GM23338 (cell line): Measurements from ENCODE around the gene GRIN2C. TPM values are rescaled to one million over a fixed set of nuclear protein-coding genes. Genes with fewer than 3 reads are reported as not detected.

Experiments used
- ATAC-seq: fragments of 200-7000 bp; cut with Tn5 transposase; 3 replicates; pipeline ENCODE4 v1.9.1; 2020
- DNase-seq: peaks from one replicate; pipeline ENCODE4 v3.0.0-alpha.2; 2015; ENCODE audit warnings: low spot score
- H2AFZ ChIP-seq: fragments of 200-600 bp; sonication (generic); 2 replicates; pipeline ENCODE4 v1.8.0; 2016; ENCODE audit warnings: antibody characterized with exemption, mild to moderate bottlenecking, moderate library complexity
- H3F3A ChIP-seq: fragments of 200-600 bp; sonication (generic); replicated peaks from 2 replicates; pipeline ENCODE4 v1.8.0; 2017; ENCODE audit warnings: antibody characterized with exemption, mixed run types, low read depth
- H3K27ac ChIP-seq: fragments of 200-600 bp; sonication (generic); 2 replicates; pipeline ENCODE4 v1.6.1; 2016; ENCODE audit warnings: low read depth
- H3K27me3 ChIP-seq: fragments of 200-600 bp; sonication (generic); 2 replicates; pipeline ENCODE4 v1.8.0; 2016; ENCODE audit warnings: mild to moderate bottlenecking, mixed run types, moderate library complexity; ENCODE audit not compliant: insufficient read depth
- H3K36me3 ChIP-seq: fragments of 200-600 bp; sonication (generic); 2 replicates; pipeline ENCODE4 v1.8.0; 2016; ENCODE audit warnings: mild to moderate bottlenecking; ENCODE audit not compliant: insufficient read depth
- H3K4me1 ChIP-seq: fragments of 200-600 bp; sonication (generic); 2 replicates; pipeline ENCODE4 v1.8.0; 2016; ENCODE audit warnings: mild to moderate bottlenecking, moderate library complexity; ENCODE audit not compliant: insufficient read depth
- H3K4me2 ChIP-seq: fragments of 200-600 bp; sonication (generic); 2 replicates; pipeline ENCODE4 v1.7.1; 2017; ENCODE audit warnings: mixed run types
- H3K4me3 ChIP-seq: fragments of 200-600 bp; sonication (generic); 2 replicates; pipeline ENCODE4 v1.6.1; 2016; ENCODE audit warnings: mixed run types
- H3K79me2 ChIP-seq: fragments of 200-600 bp; sonication (generic); replicated peaks from 2 replicates; pipeline ENCODE4 v1.8.0; 2017; ENCODE audit warnings: mild to moderate bottlenecking; ENCODE audit not compliant: insufficient read depth
- H3K9me2 ChIP-seq: fragments of 200-600 bp; sonication (generic); 2 replicates; pipeline ENCODE4 v1.8.0; 2017; ENCODE audit not compliant: insufficient read depth
- H4K20me1 ChIP-seq: fragments of 200-600 bp; sonication (generic); replicated peaks from 2 replicates; pipeline ENCODE4 v1.8.0; 2017; ENCODE audit warnings: mild to moderate bottlenecking; ENCODE audit not compliant: insufficient read depth
- H3K27ac Mint-ChIP-seq: 2 replicates; pipeline ENCODE4 v1.8.0; 2020; ENCODE audit warnings: inconsistent platforms, mild to moderate bottlenecking, moderate library complexity, mixed read lengths
- H3K27me3 Mint-ChIP-seq: 3 replicates; pipeline ENCODE4 v1.8.0; 2022; ENCODE audit warnings: low read depth, mild to moderate bottlenecking, moderate library complexity, mixed read lengths, inconsistent platforms; ENCODE audit not compliant: insufficient read depth, poor library complexity
- H3K36me3 Mint-ChIP-seq: 3 replicates; pipeline ENCODE4 v1.8.0; 2021; ENCODE audit warnings: low read depth, mild to moderate bottlenecking, inconsistent platforms, moderate library complexity, mixed read lengths
- H3K4me1 Mint-ChIP-seq: 3 replicates; pipeline ENCODE4 v1.8.0; 2020; ENCODE audit warnings: mild to moderate bottlenecking, inconsistent platforms, mixed read lengths
- H3K4me3 Mint-ChIP-seq: 3 replicates; pipeline ENCODE4 v1.8.0; 2021; ENCODE audit warnings: moderate library complexity, mild to moderate bottlenecking, inconsistent platforms, mixed read lengths
- H3K9me3 Mint-ChIP-seq: 3 replicates; pipeline ENCODE4 v1.8.0; 2020; ENCODE audit warnings: moderate library complexity, mild to moderate bottlenecking, inconsistent platforms, mixed read lengths
- CREB1 ChIP-seq: fragments of 250-450 bp; sonication (Bioruptor Pico); IDR thresholded peaks from 2 replicates; pipeline ENCODE4 v1.5.0; 2020; ENCODE audit warnings: low read depth, mild to moderate bottlenecking, moderate library complexity
- CTCF ChIP-seq, 2 experiments: fragments of 200-600 bp in 1 of 2; sonication (generic) in 1 of 2; conservative IDR thresholded peaks; 2 replicates each; pipeline versions ENCODE4 v1.5.1 to v1.6.1; 2016 to 2017; ENCODE audit warnings: antibody characterized with exemption in 2 of 2, low read depth in 2 of 2, mild to moderate bottlenecking in 2 of 2, moderate library complexity in 1 of 2
- ETS1 ChIP-seq: IDR thresholded peaks from 2 replicates; pipeline ENCODE4 v1.6.1; 2016; ENCODE audit warnings: antibody characterized with exemption
- EZH2 ChIP-seq: fragments of 200-600 bp; sonication (generic); IDR thresholded peaks from one replicate; pipeline ENCODE4 v1.8.0; 2017; ENCODE audit warnings: antibody characterized with exemption, mild to moderate bottlenecking, low read depth; ENCODE audit not compliant: unreplicated experiment
- EZH2phosphoT487 ChIP-seq: fragments of 200-600 bp; sonication (generic); IDR thresholded peaks from one replicate; pipeline ENCODE4 v1.8.1; 2018; ENCODE audit warnings: antibody characterized with exemption; ENCODE audit not compliant: unreplicated experiment
- JUNB ChIP-seq: IDR thresholded peaks from one replicate; pipeline ENCODE4 v1.6.1; 2016; ENCODE audit warnings: antibody characterized with exemption; ENCODE audit not compliant: unreplicated experiment
- NANOG ChIP-seq: IDR thresholded peaks from 2 replicates; pipeline ENCODE4 v1.6.1; 2016; ENCODE audit warnings: antibody characterized with exemption, borderline replicate concordance
- POLR2AphosphoS5 ChIP-seq: IDR thresholded peaks from 2 replicates; pipeline ENCODE4 v1.6.1; 2016; ENCODE audit warnings: antibody characterized with exemption, low read depth
- STAT1 ChIP-seq: IDR thresholded peaks from one replicate; pipeline ENCODE4 v1.6.1; 2016; ENCODE audit warnings: antibody characterized with exemption; ENCODE audit not compliant: unreplicated experiment
- ZNF114 ChIP-seq: fragments of 250-450 bp; sonication (Bioruptor Pico); IDR thresholded peaks from 2 replicates; pipeline ENCODE4 v1.5.0; 2020; ENCODE audit warnings: mild to moderate bottlenecking, moderate library complexity
- ZNF331 ChIP-seq: fragments of 250-450 bp; sonication (Bioruptor Pico); IDR thresholded peaks from 2 replicates; pipeline ENCODE4 v1.5.0; 2020; ENCODE audit warnings: low read depth, mild to moderate bottlenecking, moderate library complexity
- polyA plus RNA-seq: library from polyadenylated mRNA; unstranded; fragments of >200 nt; fragmentation: Nextera tagmentation; extraction: Ambion mirVana; gene quantifications from 2 replicates; pipeline ENCODE4 v1.2.1, GENCODE V29; 2016
- total RNA-seq: library from RNA; depleted of rRNA; stranded (reverse); fragments of >200 nt; shearing (Covaris generic); gene quantifications from 2 replicates; pipeline ENCODE4 v1.2.3, GENCODE V29; 2014

Gene GRIN2C
- total and polyA plus RNA-seq, 2 experiments from 2014 or later = 0.10 to 0.19 TPM

- no peak overlapping the region for H3K4me3 ChIP-seq
- Mint-ChIP-seq H3K27ac (no peak overlapping the region), H3K36me3 (peaks cover 11% of the 10 kb centered on the region; the same call in 2 of the 3 replicates), H3K4me3 (no peak overlapping the region), H3K27me3 (peaks cover 39% of the 10 kb centered on the region), H3K9me3 (peaks cover 2% of the 10 kb centered on the region; the same call in 1 of the 3 replicates), H3K4me1 (peaks cover 12% of the 10 kb centered on the region)
- no peak for TF ChIP-seq EZH2phosphoT487
- TF ChIP-seq ZNF114 (CRISPR knock-in tag) = no peak
- TF ChIP-seq EZH2 = no peak
- 0 out of 2 replicates have a peak, but pooled peaks have one; percentile 6 for TF ChIP-seq CREB1 (CRISPR knock-in tag)
- no peak for TF ChIP-seq STAT1
- TF ChIP-seq CTCF (conservative IDR thresholded peaks at IDR 0.05; ENCODE audit: low read depth in 2 of 2) = peak; percentile 91
- TF ChIP-seq POLR2AphosphoS5 = no peak
- H3K27me3 ChIP-seq = peaks cover 24% of the 10 kb centered on the region
- H3K4me1 ChIP-seq = peaks cover 4% of the 10 kb centered on the region; the same call in 1 of the 2 replicates
- DNase-seq = peak; percentile 84
- peak; percentile 48 for ATAC-seq
- peaks cover 8% of the 10 kb centered on the region; the same call in 1 of the 2 replicates for H3F3A ChIP-seq
- no peaks in the 10 kb centered on the region for H3K36me3 ChIP-seq
- no peaks in the 10 kb centered on the region for H3K9me2 ChIP-seq
- H4K20me1 ChIP-seq = no peaks in the 10 kb centered on the region; the same call in 1 of the 2 replicates
- no peak overlapping the region for H3K27ac ChIP-seq
- H2AFZ ChIP-seq = no peak overlapping the region
- no peaks in the 10 kb centered on the region for H3K79me2 ChIP-seq
- H3K4me2 ChIP-seq = no peak overlapping the region
Observed at GRCh38 chr17:74864866-74865395, 5.2 kb upstream of the GRIN2C start.

GRCh38 chr17:74864297-74864865, 4.7 kb upstream of the GRIN2C start:
- Histone ChIP-seq H2AFZ (no peak overlapping the region), H3K9me2 (no peaks in the 10 kb centered on the region), H3K4me3 (no peak overlapping the region), H3K27me3 (peaks cover 30% of the 10 kb centered on the region), H3F3A (peaks cover 8% of the 10 kb centered on the region; the same call in 1 of the 2 replicates), H3K79me2 (no peaks in the 10 kb centered on the region), H3K4me1 (peaks cover 4% of the 10 kb centered on the region; the same call in 1 of the 2 replicates), H3K36me3 (no peaks in the 10 kb centered on the region), H4K20me1 (no peaks in the 10 kb centered on the region; the same call in 1 of the 2 replicates), H3K4me2 (no peak overlapping the region), H3K27ac (no peak overlapping the region)
- Mint-ChIP-seq H3K4me1 (peaks cover 12% of the 10 kb centered on the region), H3K27ac (no peak overlapping the region), H3K27me3 (peaks cover 37% of the 10 kb centered on the region), H3K36me3 (peaks cover 11% of the 10 kb centered on the region; the same call in 2 of the 3 replicates), H3K4me3 (no peak overlapping the region), H3K9me3 (peaks cover under 1% of the 10 kb centered on the region; the same call in 1 of the 3 replicates)
- no peak for DNase-seq
- ATAC-seq = peak; percentile 2; the same call in 2 of the 3 replicates
- TF ChIP-seq ZNF331 (CRISPR knock-in tag) (no peak), NANOG (no peak), CTCF (conservative IDR thresholded peaks at IDR 0.05; ENCODE audit: low read depth in 2 of 2) (no peak), CREB1 (CRISPR knock-in tag) (no peak), STAT1 (no peak), JUNB (no peak), EZH2phosphoT487 (no peak), ZNF114 (CRISPR knock-in tag) (no peak), ETS1 (no peak)
